Activated CD4-positive, alpha-beta T cell treated with anti-CD3 and anti-CD28 coated beads for 1 hour (primary cell): Measurements from ENCODE around the gene RC3H2.

Experiments
- DNase-seq: peaks from one replicate; pipeline ENCODE4 v3.0.0-alpha.2; 2020

RC3H2 gene

GRCh38 chr9:122904823-122905710 lies at the start of gene RC3H2:
Gene RC3H2, minus strand, starts transcription at chr9:122905359. Its CDS starts 7,850 bp downstream, at chr9:122897509.
- DNase-seq = peak; percentile 94

- DNase-seq = no peak
Observed at GRCh38 chr9:122954253-122954691, 49.1 kb upstream of the RC3H2 start.

GRCh38 chr9:122951056-122951455 lies 45.9 kb upstream of the RC3H2 start:
- no peak for DNase-seq

GRCh38 chr9:122950263-122950662 lies 45.1 kb upstream of the RC3H2 start:
- DNase-seq = no peak

GRCh38 chr9:122949696-122950095 lies 44.5 kb upstream of the RC3H2 start:
- no peak for DNase-seq

- no peak for DNase-seq
Observed at GRCh38 chr9:122948313-122948712, 43.2 kb upstream of the RC3H2 start.

GRCh38 chr9:122946461-122947005 lies 41.4 kb upstream of the RC3H2 start:
- DNase-seq = no peak

- DNase-seq = no peak
Observed at GRCh38 chr9:122944960-122945888, 40.1 kb upstream of the RC3H2 start.

- no peak for DNase-seq
Observed at GRCh38 chr9:122941582-122942234, 36.5 kb upstream of the RC3H2 start.

- DNase-seq = peak; percentile 96
Observed at GRCh38 chr9:122940749-122941581, 35.8 kb upstream of the RC3H2 start, which contains the start of gene RABGAP1. Gene RABGAP1, plus strand, starts transcription at chr9:122941020. Its CDS starts 16,040 bp downstream, at chr9:122957060.

GRCh38 chr9:122940454-122940748 lies 35.2 kb upstream of the RC3H2 start:
- no peak for DNase-seq

- no peak for DNase-seq
Observed at GRCh38 chr9:122939601-122940000, 34.4 kb upstream of the RC3H2 start.

GRCh38 chr9:122936883-122937282 lies 31.7 kb upstream of the RC3H2 start:
- no peak for DNase-seq

GRCh38 chr9:122936464-122936863 lies 31.3 kb upstream of the RC3H2 start:
- no peak for DNase-seq

GRCh38 chr9:122931226-122932121 lies 26.3 kb upstream of the RC3H2 start, which contains the start of gene ZBTB26:
Gene ZBTB26, minus strand, starts transcription at chr9:122931512. Its CDS starts 11,578 bp downstream, at chr9:122919934.
- peak; percentile 75 for DNase-seq

GRCh38 chr9:122930541-122931225 lies 25.5 kb upstream of the RC3H2 start:
- DNase-seq = no peak

GRCh38 chr9:122929796-122930354 lies 24.7 kb upstream of the RC3H2 start:
- DNase-seq = no peak

GRCh38 chr9:122923947-122924346 lies 18.8 kb upstream of the RC3H2 start:
- no peak for DNase-seq

- DNase-seq = no peak
Observed at GRCh38 chr9:122922713-122923112, 17.6 kb upstream of the RC3H2 start.

GRCh38 chr9:122918310-122918709 lies 13.2 kb upstream of the RC3H2 start:
- no peak for DNase-seq
